ENCODE measurements around the gene CFAP77. TPM values are rescaled to one million over a fixed set of nuclear protein-coding genes. Genes with fewer than 3 reads are reported as not detected.

Gene CFAP77
- total and polyA plus RNA-seq, 2 of the 8 experiments (the other 6 are each of a cell fraction or from before 2014, with no cell fraction given) = 0.63 to 0.97 TPM

DNA sequence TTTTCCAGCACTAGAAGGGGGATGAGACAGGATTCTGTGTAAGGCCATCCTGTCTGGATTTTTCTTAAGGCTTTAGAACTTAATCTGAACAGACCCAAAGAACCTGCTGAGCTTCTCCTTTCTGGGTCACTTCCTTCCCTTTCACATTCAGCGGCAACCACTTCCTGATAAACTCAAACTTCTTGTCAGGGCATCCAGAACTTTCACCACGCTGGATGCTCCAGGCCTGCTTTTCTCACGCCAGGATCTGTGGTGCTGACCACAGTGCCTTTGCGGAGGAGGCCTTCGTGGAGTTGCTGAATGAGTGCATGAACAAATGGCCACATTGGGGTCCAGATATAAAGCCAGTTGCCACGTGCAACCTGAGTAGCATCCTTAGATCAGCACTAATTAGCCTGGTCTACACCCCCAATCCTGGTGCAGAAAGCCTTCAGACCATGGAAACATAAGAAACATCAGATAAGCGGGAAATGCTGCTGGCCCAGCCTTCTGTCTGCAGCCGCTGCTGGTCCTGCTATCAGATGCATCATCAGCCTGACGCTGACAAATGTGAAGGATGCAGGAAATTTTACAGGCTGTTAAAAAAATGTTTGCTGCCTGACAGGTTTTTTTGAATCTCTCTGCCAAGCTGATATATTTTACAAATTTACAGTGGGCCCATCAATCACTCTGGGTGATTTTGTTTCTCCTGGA is 97.1 kb downstream of the CFAP77 start (continued):
- no peak for TF ChIP-seq HDAC6 (IDR thresholded peaks at IDR 0.05; ENCODE audit: low read depth, low read length)
- TF ChIP-seq TCF12 (IDR thresholded peaks at IDR 0.05; ENCODE audit: low read depth, low read length) = no peak

Measured in H1 (cell line).